ENCODE measurements around the gene ACMSD.

Gene ACMSD

GRCh38 chr2:134944975-134945374 lies 106.6 kb downstream of the ACMSD start:
- no peak for DNase-seq (ENCODE audit: low read depth in 1 of 2, low spot score in 1 of 2)

GRCh38 chr2:134946073-134946472 lies 107.7 kb downstream of the ACMSD start:
- DNase-seq (ENCODE audit: low read depth in 1 of 2, low spot score in 1 of 2) = no peak

GRCh38 chr2:134949981-134950708 lies 111.7 kb downstream of the ACMSD start:
- DNase-seq (ENCODE audit: low read depth in 1 of 2, low spot score in 1 of 2) = no peak

- no peak for DNase-seq (ENCODE audit: low read depth in 1 of 2, low spot score in 1 of 2)
These were observed 112.5 kb downstream of the ACMSD start for GRCh38 chr2:134950886-134951285.
